Retina (tissue), 1 donor: Measurements from ENCODE around the gene NUMB.

Experiments used
- DNase-seq: peaks from one replicate; pipeline ENCODE4 v3.0.0-alpha.2; 2016

The NUMB gene

GRCh38 chr14:73255693-73256225, 202.6 kb downstream of the NUMB start:
- no peak for DNase-seq

- no peak for DNase-seq
Measured at GRCh38 chr14:73255005-73255400, 203.3 kb downstream of the NUMB start.

- no peak for DNase-seq
Measured at GRCh38 chr14:73254247-73255004, 203.9 kb downstream of the NUMB start.

- DNase-seq: no peak
Measured at GRCh38 chr14:73253721-73254120, 204.6 kb downstream of the NUMB start.

GRCh38 chr14:73253323-73253610, 205.1 kb downstream of the NUMB start:
- no peak for DNase-seq

GRCh38 chr14:73252491-73253322, 205.6 kb downstream of the NUMB start:
- DNase-seq: no peak

GRCh38 chr14:73251516-73252215, 206.7 kb downstream of the NUMB start:
- no peak for DNase-seq

GRCh38 chr14:73250781-73251500, 207.4 kb downstream of the NUMB start:
- no peak for DNase-seq

GRCh38 chr14:73250317-73250713, 208.0 kb downstream of the NUMB start:
- DNase-seq: no peak

- DNase-seq: no peak
Measured at GRCh38 chr14:73249564-73250316, 208.6 kb downstream of the NUMB start.

GRCh38 chr14:73249108-73249507, 209.2 kb downstream of the NUMB start:
- no peak for DNase-seq

- DNase-seq: no peak
Measured at GRCh38 chr14:73248108-73248868, 210.1 kb downstream of the NUMB start.

- DNase-seq: no peak
Measured at GRCh38 chr14:73246387-73247150, 211.8 kb downstream of the NUMB start.

GRCh38 chr14:73245480-73246325, 212.6 kb downstream of the NUMB start:
- DNase-seq: peak; percentile 45

GRCh38 chr14:73244541-73245290, 213.6 kb downstream of the NUMB start:
- DNase-seq: no peak

- no peak for DNase-seq
Measured at GRCh38 chr14:73243748-73244147, 214.6 kb downstream of the NUMB start.

- no peak for DNase-seq
Measured at GRCh38 chr14:73243341-73243740, 215.0 kb downstream of the NUMB start.

- no peak for DNase-seq
Measured at GRCh38 chr14:73242357-73242901, 215.9 kb downstream of the NUMB start.
